ENCODE data around the gene PTPRJ.

PTPRJ gene

GRCh38 chr11:48098024-48098423 is 117.7 kb downstream of the PTPRJ start:
- Histone ChIP-seq H3K27me3 (ENCODE audit: insufficient read depth, low read length) (no peaks in the 10 kb centered on the region), H3K27ac (ENCODE audit: low read length) (no peak overlapping the region), H3K4me1 (ENCODE audit: insufficient read depth, low read length) (peaks cover 20% of the 10 kb centered on the region), H3K36me3 (ENCODE audit: insufficient read depth, low read depth, low read length) (no peaks in the 10 kb centered on the region), H3K9me3 (ENCODE audit: insufficient read depth, low read depth, low read length) (no peaks in the 10 kb centered on the region), H3K4me3 (ENCODE audit: low read length) (no peak overlapping the region), H3K9ac (ENCODE audit: low read depth, low read length) (no peak overlapping the region)

- Histone ChIP-seq H3K27me3 (ENCODE audit: insufficient read depth, low read length) (no peaks in the 10 kb centered on the region), H3K4me3 (ENCODE audit: low read length) (no peak overlapping the region), H3K36me3 (ENCODE audit: insufficient read depth, low read depth, low read length) (no peaks in the 10 kb centered on the region), H3K27ac (ENCODE audit: low read length) (no peak overlapping the region), H3K9ac (ENCODE audit: low read depth, low read length) (no peak overlapping the region), H3K9me3 (ENCODE audit: insufficient read depth, low read depth, low read length) (no peaks in the 10 kb centered on the region), H3K4me1 (ENCODE audit: insufficient read depth, low read length) (peaks cover 30% of the 10 kb centered on the region)
These were observed 119.6 kb downstream of the PTPRJ start for GRCh38 chr11:48099916-48100446.

- Histone ChIP-seq H3K4me3 (ENCODE audit: low read length) (no peak overlapping the region), H3K27ac (ENCODE audit: low read length) (no peak overlapping the region), H3K9me3 (ENCODE audit: insufficient read depth, low read depth, low read length) (no peaks in the 10 kb centered on the region), H3K27me3 (ENCODE audit: insufficient read depth, low read length) (no peaks in the 10 kb centered on the region), H3K9ac (ENCODE audit: low read depth, low read length) (no peak overlapping the region), H3K4me1 (ENCODE audit: insufficient read depth, low read length) (peaks cover 26% of the 10 kb centered on the region), H3K36me3 (ENCODE audit: insufficient read depth, low read depth, low read length) (no peaks in the 10 kb centered on the region)
These were observed 120.8 kb downstream of the PTPRJ start for GRCh38 chr11:48101044-48101733.

GRCh38 chr11:48101958-48102357 is 121.6 kb downstream of the PTPRJ start:
- no peaks in the 10 kb centered on the region for H3K27me3 ChIP-seq (ENCODE audit: insufficient read depth, low read length)
- H3K9me3 ChIP-seq (ENCODE audit: insufficient read depth, low read depth, low read length): no peaks in the 10 kb centered on the region
- H3K9ac ChIP-seq (ENCODE audit: low read depth, low read length): no peak overlapping the region
- H3K27ac ChIP-seq (ENCODE audit: low read length): no peak overlapping the region
- H3K4me1 ChIP-seq (ENCODE audit: insufficient read depth, low read length): peaks cover 19% of the 10 kb centered on the region
- no peak overlapping the region for H3K4me3 ChIP-seq (ENCODE audit: low read length)
- no peaks in the 10 kb centered on the region for H3K36me3 ChIP-seq (ENCODE audit: insufficient read depth, low read depth, low read length)

GRCh38 chr11:48103621-48104567 is 123.5 kb downstream of the PTPRJ start:
- no peaks in the 10 kb centered on the region for H3K9me3 ChIP-seq (ENCODE audit: insufficient read depth, low read depth, low read length)
- H3K9ac ChIP-seq (ENCODE audit: low read depth, low read length): no peak overlapping the region
- H3K36me3 ChIP-seq (ENCODE audit: insufficient read depth, low read depth, low read length): no peaks in the 10 kb centered on the region
- no peak overlapping the region for H3K27ac ChIP-seq (ENCODE audit: low read length)
- H3K4me1 ChIP-seq (ENCODE audit: insufficient read depth, low read length): peaks cover 13% of the 10 kb centered on the region
- no peaks in the 10 kb centered on the region for H3K27me3 ChIP-seq (ENCODE audit: insufficient read depth, low read length)
- no peak overlapping the region for H3K4me3 ChIP-seq (ENCODE audit: low read length)

- H3K9me3 ChIP-seq (ENCODE audit: insufficient read depth, low read depth, low read length): no peaks in the 10 kb centered on the region
- H3K27ac ChIP-seq (ENCODE audit: low read length): no peak overlapping the region
- peaks cover 15% of the 10 kb centered on the region for H3K4me1 ChIP-seq (ENCODE audit: insufficient read depth, low read length)
- H3K27me3 ChIP-seq (ENCODE audit: insufficient read depth, low read length): no peaks in the 10 kb centered on the region
- no peaks in the 10 kb centered on the region for H3K36me3 ChIP-seq (ENCODE audit: insufficient read depth, low read depth, low read length)
- H3K9ac ChIP-seq (ENCODE audit: low read depth, low read length): no peak overlapping the region
- H3K4me3 ChIP-seq (ENCODE audit: low read length): no peak overlapping the region
These were observed 124.2 kb downstream of the PTPRJ start for GRCh38 chr11:48104568-48104924.

- no peak overlapping the region for H3K4me3 ChIP-seq (ENCODE audit: low read length)
- no peaks in the 10 kb centered on the region for H3K36me3 ChIP-seq (ENCODE audit: insufficient read depth, low read depth, low read length)
- no peak overlapping the region for H3K9ac ChIP-seq (ENCODE audit: low read depth, low read length)
- H3K9me3 ChIP-seq (ENCODE audit: insufficient read depth, low read depth, low read length): no peaks in the 10 kb centered on the region
- H3K27me3 ChIP-seq (ENCODE audit: insufficient read depth, low read length): no peaks in the 10 kb centered on the region
- H3K4me1 ChIP-seq (ENCODE audit: insufficient read depth, low read length): peaks cover 17% of the 10 kb centered on the region
- no peak overlapping the region for H3K27ac ChIP-seq (ENCODE audit: low read length)
These were observed 125.0 kb downstream of the PTPRJ start for GRCh38 chr11:48105096-48105990.

- no peaks in the 10 kb centered on the region for H3K9me3 ChIP-seq (ENCODE audit: insufficient read depth, low read depth, low read length)
- no peak overlapping the region for H3K4me3 ChIP-seq (ENCODE audit: low read length)
- no peaks in the 10 kb centered on the region for H3K27me3 ChIP-seq (ENCODE audit: insufficient read depth, low read length)
- H3K36me3 ChIP-seq (ENCODE audit: insufficient read depth, low read depth, low read length): no peaks in the 10 kb centered on the region
- no peak overlapping the region for H3K9ac ChIP-seq (ENCODE audit: low read depth, low read length)
- H3K4me1 ChIP-seq (ENCODE audit: insufficient read depth, low read length): peaks cover 17% of the 10 kb centered on the region
- no peak overlapping the region for H3K27ac ChIP-seq (ENCODE audit: low read length)
These were observed 125.8 kb downstream of the PTPRJ start for GRCh38 chr11:48106166-48106565.

GRCh38 chr11:48107188-48107704 is 126.9 kb downstream of the PTPRJ start:
- Histone ChIP-seq H3K9me3 (ENCODE audit: insufficient read depth, low read depth, low read length) (no peaks in the 10 kb centered on the region), H3K36me3 (ENCODE audit: insufficient read depth, low read depth, low read length) (no peaks in the 10 kb centered on the region), H3K27ac (ENCODE audit: low read length) (no peak overlapping the region), H3K4me3 (ENCODE audit: low read length) (no peak overlapping the region), H3K27me3 (ENCODE audit: insufficient read depth, low read length) (no peaks in the 10 kb centered on the region), H3K4me1 (ENCODE audit: insufficient read depth, low read length) (peaks cover 17% of the 10 kb centered on the region), H3K9ac (ENCODE audit: low read depth, low read length) (no peak overlapping the region)

- no peaks in the 10 kb centered on the region for H3K9me3 ChIP-seq (ENCODE audit: insufficient read depth, low read depth, low read length)
- H3K4me1 ChIP-seq (ENCODE audit: insufficient read depth, low read length): peaks cover 17% of the 10 kb centered on the region
- H3K27ac ChIP-seq (ENCODE audit: low read length): no peak overlapping the region
- no peaks in the 10 kb centered on the region for H3K36me3 ChIP-seq (ENCODE audit: insufficient read depth, low read depth, low read length)
- H3K4me3 ChIP-seq (ENCODE audit: low read length): no peak overlapping the region
- H3K9ac ChIP-seq (ENCODE audit: low read depth, low read length): no peak overlapping the region
- H3K27me3 ChIP-seq (ENCODE audit: insufficient read depth, low read length): no peaks in the 10 kb centered on the region
These were observed 128.1 kb downstream of the PTPRJ start for GRCh38 chr11:48108231-48109045.
